Lower leg skin (tissue), 3 donors: ENCODE measurements around the gene EPC2.

Source experiments
- POLR2A ChIP-seq, 2 donors: fragments of 450-650 bp; IDR thresholded peaks; one replicate each; pipeline ENCODE4 v1.6.1; 2016 to 2017; ENCODE audit warnings: antibody characterized with exemption in 2 of 2, mild to moderate bottlenecking in 1 of 2, moderate library complexity in 1 of 2
- TF ChIP-seq, protein P1 (sequence below), 3 donors: fragments of 450-650 bp; IDR thresholded peaks; one replicate each; pipeline ENCODE4 v1.5.1; 2016; ENCODE audit warnings: antibody characterized with exemption in 3 of 3, mild to moderate bottlenecking in 3 of 3, moderate library complexity in 2 of 3

DNA sequence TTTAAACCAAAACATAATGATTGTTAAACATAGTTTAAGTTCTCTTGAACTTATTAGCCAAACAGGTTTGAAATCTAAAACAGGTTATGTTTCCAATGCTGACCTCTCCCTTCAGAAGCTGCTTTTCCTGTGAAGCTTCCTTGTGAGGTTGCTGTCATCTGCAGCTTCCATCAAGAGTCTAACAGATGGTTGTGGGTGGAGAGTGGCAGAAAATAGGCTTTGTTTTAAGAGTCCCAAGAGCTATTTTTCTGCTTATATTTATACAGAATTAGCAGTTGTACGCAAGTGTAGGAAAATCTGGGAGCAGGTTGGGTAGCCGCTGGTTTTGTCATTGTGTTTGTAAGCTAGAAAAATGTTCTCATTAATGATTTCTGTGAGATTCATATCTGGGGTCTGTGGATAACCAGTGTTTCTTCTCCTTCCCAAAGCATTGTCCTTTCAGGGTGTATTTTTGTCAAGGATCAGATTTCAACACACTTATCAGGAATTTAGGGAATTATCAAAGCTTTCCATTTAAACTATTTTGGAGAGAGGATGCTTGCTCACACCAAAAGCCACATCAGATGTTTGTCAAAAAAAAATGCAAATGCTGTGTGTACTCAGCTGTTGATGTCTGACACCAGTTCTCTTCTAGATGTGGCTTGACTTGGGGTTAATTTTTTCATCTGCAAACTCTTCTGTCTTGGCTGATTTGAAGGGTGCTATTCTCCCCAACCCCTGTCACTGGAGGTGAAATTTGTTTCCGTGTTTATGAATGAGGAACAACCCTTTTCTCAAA lies 152.4 kb downstream of the EPC2 start:
- no peak for TF ChIP-seq POLR2A (IDR thresholded peaks at IDR 0.05)
- TF ChIP-seq, protein P1, sequence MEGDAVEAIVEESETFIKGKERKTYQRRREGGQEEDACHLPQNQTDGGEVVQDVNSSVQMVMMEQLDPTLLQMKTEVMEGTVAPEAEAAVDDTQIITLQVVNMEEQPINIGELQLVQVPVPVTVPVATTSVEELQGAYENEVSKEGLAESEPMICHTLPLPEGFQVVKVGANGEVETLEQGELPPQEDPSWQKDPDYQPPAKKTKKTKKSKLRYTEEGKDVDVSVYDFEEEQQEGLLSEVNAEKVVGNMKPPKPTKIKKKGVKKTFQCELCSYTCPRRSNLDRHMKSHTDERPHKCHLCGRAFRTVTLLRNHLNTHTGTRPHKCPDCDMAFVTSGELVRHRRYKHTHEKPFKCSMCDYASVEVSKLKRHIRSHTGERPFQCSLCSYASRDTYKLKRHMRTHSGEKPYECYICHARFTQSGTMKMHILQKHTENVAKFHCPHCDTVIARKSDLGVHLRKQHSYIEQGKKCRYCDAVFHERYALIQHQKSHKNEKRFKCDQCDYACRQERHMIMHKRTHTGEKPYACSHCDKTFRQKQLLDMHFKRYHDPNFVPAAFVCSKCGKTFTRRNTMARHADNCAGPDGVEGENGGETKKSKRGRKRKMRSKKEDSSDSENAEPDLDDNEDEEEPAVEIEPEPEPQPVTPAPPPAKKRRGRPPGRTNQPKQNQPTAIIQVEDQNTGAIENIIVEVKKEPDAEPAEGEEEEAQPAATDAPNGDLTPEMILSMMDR (IDR thresholded peaks at IDR 0.05), result no peak
